HG03108 (cell line): ENCODE measurements around the gene BMX.

Experiments used
- ATAC-seq: cut with Tn5 transposase; IDR thresholded peaks from one replicate; pipeline ENCODE4 v1.9.1; 2021; ENCODE audit warnings: moderate library complexity; ENCODE audit not compliant: unreplicated experiment

Gene BMX

DNA sequence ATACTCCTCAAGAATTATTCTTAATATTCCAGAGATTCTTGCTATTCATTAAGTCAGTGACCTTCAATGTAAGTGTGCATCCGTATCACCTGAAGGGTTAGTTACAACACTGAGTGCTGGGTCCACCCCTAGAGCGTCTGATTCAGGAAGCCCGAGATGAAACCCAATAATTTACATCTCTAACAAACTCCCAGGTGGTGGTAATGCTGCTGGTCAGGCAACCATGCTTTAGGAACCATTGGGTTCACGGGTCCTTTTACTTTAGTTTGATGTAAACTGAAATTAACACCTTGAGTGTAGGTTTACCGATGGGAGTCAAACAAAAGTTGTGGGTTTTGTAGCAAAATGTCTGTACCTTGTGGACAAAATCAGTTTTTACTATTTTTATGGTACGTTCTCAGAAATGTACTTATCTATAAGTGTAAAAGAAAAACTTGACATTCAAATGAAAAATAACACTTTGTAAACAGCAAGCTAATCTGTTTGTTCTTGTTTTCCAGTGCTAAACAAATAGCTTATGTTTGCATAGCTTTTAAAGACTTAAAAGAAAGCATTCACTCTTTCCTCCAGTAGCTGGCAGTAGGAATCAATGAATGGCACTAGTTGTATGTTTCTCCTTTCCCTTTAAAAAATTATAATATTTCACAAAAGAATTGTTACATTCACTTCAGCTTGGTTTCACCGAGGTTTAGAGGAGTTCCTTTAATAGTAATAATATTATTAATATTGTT lies 67.4 kb downstream of the BMX start:
- ATAC-seq, result no peak

DNA sequence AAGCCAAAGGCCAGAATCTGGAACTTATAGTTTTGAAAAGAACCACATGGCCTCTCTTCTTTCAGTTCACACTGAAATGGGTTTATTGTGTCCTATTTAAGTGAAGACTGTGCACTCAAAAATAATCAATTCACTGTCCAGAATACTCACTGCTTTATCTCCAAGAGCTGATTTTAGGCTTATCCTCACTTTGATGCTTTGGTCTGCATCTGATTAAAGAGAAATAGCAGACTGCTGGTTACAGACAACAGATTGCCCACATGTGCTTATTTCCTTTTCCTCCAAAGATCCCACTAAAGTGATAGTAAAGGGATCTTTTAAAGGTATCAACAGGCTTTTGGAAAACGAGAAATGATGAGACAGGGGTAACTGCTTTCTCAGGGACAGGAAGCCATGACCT lies 69.5 kb downstream of the BMX start:
- no peak for ATAC-seq

DNA sequence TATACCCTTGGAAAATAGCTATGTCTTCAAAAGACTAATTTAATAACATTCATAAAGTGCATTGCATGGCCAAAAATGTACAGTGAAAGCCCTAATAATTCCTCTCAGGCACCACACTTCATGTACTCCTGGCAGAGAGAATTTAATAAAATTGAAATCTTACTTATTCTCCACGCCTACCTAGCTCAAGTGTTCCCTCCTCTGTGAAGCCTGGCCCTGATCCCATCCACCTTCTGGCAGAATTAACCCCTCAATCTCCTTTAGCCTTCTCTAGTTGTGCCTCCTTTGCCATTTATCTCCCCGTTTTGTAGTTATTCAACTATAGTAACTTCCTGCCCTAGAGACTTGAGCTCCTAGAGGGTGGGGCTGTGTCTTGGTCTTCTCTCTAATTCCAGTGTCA lies 73.4 kb downstream of the BMX start:
- no peak for ATAC-seq

DNA sequence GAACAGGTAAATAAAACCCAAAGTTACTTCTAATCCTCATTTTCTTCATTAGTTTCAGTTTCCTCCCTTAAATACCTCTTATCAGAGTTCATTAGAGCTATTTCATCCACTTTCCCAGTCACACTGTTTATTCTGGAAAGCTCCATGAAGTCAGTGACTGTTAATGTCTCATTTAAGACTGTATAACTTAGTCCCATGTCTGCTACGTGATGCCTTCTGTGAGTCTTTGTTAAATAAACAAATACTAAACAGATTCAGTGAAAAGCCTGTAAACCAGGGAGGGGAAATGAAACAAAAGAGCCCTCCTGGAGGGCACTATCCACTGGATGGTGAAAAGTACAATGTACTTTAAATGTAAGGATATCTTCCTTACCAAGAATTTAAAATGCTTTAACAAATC lies 75.4 kb downstream of the BMX start:
- no peak for ATAC-seq

DNA sequence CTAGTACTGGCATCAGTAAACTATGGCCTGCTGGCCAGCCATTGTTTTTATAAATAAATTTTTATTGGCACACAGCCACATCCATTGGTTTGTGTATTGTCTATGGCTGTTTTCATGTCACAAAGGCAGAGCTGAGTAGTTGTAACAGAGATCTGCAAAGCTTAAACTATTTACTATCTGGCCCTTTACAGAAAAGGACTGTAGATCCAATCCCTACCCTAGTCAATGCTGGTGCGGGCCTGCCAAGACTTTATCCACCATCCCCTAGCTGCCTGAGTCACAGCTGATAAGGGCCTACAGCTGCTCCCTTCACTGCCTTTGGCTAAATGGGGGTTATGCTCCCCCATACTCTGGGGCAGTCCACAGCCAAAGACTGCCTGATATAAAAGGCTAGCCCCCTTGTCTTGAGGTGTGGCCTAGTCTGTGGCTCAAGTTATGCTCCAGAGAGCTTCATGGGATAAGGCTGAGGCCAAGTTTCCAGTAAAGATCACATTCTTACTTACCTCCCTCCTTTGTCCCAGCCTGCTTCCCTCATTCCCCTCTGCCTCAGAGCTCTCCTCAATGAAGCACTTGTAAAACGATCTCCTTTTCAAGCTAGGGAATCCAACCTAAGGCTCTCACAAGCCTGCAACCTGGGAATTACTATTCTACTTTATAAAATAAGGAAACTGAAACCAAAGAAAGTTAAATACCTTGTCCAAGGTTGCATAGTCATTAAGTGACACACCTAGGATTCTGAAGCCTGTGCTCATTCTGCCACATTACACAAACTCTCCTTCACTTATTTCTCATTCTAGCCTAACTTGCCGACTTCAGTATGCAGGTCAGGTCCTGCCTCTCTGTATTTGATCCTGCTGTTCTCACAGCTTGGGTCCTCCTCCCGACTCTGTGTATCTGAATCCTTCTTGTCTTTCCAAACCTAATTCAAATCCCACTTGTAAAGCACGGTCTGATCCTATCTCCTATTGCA lies 79.5 kb downstream of the BMX start:
- ATAC-seq, result no peak

DNA sequence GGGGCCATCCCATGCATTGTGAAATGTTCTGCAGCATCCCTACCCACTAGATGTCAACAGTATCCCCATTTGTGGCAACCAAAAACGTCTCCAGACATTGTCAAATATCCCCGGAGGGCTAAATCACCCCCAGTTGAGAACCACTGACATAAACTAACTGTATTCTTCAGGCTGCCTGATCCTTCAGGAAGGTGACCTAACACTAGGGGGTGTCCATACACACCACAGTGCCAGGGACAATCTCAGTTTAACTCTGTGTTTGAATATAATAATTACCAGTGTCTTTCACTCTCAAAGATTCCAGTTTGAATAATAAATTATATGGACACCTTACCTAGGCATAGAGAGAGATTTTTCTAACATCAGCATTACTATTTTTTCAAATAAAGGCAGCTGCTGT lies 93.8 kb downstream of the BMX start:
- no peak for ATAC-seq

DNA sequence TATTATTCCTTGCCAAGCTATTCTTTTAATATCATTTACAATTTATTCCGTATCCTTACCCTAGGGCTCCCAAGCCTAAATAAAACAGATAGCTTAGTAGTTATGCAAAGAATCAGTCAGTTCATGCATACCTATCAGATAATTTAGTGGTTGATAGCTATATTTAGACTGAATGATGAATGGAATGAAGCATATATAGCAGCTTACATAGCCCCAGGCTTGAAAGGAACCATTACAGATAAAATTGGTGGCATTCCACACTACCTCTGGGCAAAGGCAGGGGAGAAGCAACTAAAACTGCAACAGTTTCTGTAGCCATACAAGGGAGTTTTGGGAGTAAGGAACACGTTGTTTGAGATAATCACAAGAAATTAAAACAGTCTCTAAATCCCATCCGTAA lies 97.4 kb downstream of the BMX start:
- ATAC-seq, result no peak

DNA sequence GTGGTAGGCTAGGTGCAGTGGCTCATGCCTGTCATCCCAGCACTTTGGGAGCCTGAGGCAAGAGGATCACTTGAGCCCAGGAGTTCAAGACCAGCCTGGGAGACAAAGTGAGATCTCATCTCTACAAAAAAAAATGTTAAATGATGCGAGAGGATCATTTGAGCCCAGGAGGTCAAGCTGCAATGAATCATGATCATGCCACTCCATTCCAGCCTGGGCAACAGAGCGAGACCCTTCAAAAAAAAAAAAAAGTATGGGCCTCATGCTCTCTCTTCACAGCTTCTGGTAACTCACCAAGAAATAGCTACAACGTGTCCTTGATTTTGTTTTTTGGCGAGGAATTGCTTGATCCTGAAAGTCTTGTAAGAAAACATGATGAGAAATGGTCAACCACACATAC lies 98.9 kb downstream of the BMX start:
- ATAC-seq, result no peak

DNA sequence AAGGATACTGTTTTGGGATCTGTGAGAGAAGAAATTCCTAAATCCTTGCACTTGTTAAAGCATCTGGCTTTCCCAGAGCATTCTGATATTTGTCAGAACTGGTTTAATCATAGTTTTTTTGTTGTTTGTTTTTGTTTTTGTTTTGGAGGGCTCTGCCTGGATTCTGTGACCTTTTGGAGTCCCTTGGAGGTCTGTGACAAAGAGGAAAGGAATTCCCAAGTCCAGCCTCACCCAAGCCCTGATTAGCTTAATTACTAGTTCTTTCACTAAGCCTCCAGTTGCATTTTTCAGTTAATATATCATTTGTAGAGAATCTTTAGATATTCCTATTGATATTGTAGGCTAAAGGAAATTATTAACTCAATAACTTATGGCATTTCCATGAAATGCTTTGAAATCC lies 99.4 kb downstream of the BMX start:
- ATAC-seq, result no peak

DNA sequence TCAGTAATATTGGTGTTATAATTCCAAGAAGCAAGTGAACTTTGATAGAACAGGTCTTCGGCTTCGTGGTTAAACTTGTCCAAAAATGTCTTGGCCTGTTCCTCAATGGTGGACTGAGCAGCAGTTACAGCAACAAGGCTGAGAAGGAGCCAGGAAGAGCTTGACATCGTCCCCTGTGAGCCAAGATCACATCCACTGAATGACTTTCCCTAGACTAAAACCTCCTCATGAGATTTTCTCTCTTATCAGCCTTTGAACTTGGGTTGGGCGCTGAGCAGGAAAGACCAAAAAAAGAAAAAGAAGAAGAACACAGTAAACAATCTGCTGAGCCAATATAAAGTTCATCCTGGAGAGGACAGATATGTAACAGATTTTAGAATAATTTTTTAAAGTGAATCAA lies 100.1 kb downstream of the BMX start, which contains the start of gene ACE2:
Gene ACE2 (minus strand): TSS at position 216 of the 400 bp plus-strand sequence. CDS start 49 bp downstream, at position 167.
- no peak for ATAC-seq

DNA sequence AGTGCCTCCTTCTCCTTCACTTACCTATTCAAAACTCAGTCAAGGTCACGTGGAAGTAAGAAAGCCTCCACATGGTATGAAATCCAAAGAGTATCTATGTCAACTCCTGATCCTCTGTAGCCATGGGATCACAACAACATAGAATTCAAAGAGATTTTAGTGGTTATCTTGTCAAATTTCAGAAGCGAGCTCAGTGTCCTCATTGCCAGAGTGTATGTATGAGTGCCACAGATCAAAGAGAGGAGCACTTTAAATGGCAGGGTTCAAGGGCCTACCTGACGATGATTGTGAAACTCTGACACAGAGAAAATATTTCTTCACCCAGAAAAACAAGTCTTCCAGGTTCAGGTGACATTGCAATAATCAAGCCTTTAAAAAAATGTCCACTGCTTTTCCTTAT lies 101.3 kb downstream of the BMX start:
- ATAC-seq, result no peak

DNA sequence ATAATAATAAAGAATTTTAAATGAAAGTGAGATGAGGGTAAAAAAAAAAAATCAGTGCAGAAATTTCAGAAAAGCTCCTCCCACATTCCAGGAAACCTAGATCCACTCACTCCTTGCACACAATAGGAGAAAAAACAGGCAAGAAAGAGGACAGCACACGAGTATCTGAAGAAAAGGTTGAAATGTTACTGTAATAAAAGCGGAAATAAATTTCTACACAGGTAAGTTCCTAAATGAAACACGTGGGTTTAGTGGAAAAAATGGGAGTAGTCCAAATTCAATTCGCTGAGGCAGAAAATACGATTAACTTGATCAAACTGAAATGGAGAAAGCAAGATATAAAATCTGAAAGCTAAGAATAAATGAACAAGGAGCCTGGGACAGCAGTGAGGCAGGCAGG lies 102.2 kb downstream of the BMX start:
- ATAC-seq, result no peak

DNA sequence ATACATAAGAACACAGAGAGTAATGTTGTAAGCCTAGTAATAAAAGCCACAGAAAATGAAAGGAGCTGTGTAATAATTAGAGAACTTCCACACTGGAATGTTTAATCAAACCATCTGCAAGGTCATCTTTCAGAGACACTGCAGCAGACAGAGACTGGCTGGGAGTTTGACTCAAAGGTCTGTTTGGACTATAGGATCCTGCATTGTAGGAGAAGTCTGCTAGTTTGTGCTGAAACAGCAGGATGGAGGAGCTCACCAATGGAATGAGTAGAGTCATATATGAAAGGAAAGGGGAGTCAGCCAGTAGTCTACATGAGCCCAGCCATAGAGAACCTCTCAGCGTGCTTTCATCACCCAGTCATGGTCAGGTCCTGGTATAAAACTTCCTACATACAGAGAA lies 104.6 kb downstream of the BMX start:
- no peak for ATAC-seq
